MCF 10A (cell line): Measurements from ENCODE around the gene KCNJ4. TPM values are rescaled to one million over a fixed set of nuclear protein-coding genes. Genes with fewer than 3 reads are reported as not detected.
A peak's percentile ranks its signal among the peaks of the same experiment; 100 is the strongest.
"Not testable (repeated sequence)": the region's sequence is repeated elsewhere in the genome, so short reads cannot be mapped to it uniquely, and the experiment has no call there.

ENCODE experiments used
- BruUV-seq: library from RNA; stranded (reverse); fragments of 400-500 nt; replicated peaks from 2 replicates; lab custom pipeline; 2021; lab: Mats Ljungman, UMichigan
- CTCF ChIA-PET: fragments of 300-600 bp; sonication (Branson Sonifier 250); formaldehyde crosslinking; extraction: SDS; loops from one replicate; lab custom pipeline; 2021; ENCODE audit warnings: antibody characterized with exemption, inconsistent platforms; lab: Yijun Ruan, JAX
- POLR2A ChIA-PET: fragments of 300-600, 350-650 bp; sonication (Branson Sonifier 250); formaldehyde crosslinking; extraction: SDS; loops from one replicate; lab custom pipeline; 2020; ENCODE audit warnings: antibody characterized with exemption, inconsistent platforms; lab: Yijun Ruan, JAX
- DNase-seq: peaks from one replicate; pipeline ENCODE4 v3.0.0-alpha.2; 2018; ENCODE audit not compliant: unreplicated experiment
- H3K27ac Mint-ChIP-seq: one replicate; pipeline ENCODE4 v1.8.0; 2022; ENCODE audit warnings: mild to moderate bottlenecking, low read depth, mixed read lengths; ENCODE audit not compliant: unreplicated experiment
- H3K27me3 Mint-ChIP-seq: one replicate; pipeline ENCODE4 v1.8.0; 2022; ENCODE audit warnings: mixed read lengths; ENCODE audit not compliant: insufficient read depth, unreplicated experiment
- H3K36me3 Mint-ChIP-seq: one replicate; pipeline ENCODE4 v1.8.0; 2022; ENCODE audit warnings: mild to moderate bottlenecking, moderate library complexity, mixed read lengths; ENCODE audit not compliant: insufficient read depth, unreplicated experiment
- H3K4me1 Mint-ChIP-seq: one replicate; pipeline ENCODE4 v1.8.0; 2022; ENCODE audit warnings: mixed read lengths; ENCODE audit not compliant: insufficient read depth, unreplicated experiment
- H3K4me3 Mint-ChIP-seq: one replicate; pipeline ENCODE4 v1.8.0; 2022; ENCODE audit warnings: mild to moderate bottlenecking, moderate library complexity, mixed read lengths; ENCODE audit not compliant: unreplicated experiment
- H3K9me3 Mint-ChIP-seq: one replicate; pipeline ENCODE4 v1.8.0; 2022; ENCODE audit warnings: mixed read lengths; ENCODE audit not compliant: unreplicated experiment
- CTCF ChIP-seq: fragments of 200-600 bp; IDR thresholded peaks from one replicate; pipeline ENCODE4 v1.8.0; 2022; ENCODE audit warnings: antibody characterized with exemption, mild to moderate bottlenecking; ENCODE audit not compliant: unreplicated experiment
- intact Hi-C: fragments of 100-400 bp; cut with micrococcal nuclease; formaldehyde crosslinking; loops from 2 replicates; pipeline ENCODE4 v1.14.1; 2022
- total RNA-seq: library from RNA; stranded (reverse); gene quantifications from 2 replicates; pipeline ENCODE4 v1.2.3, GENCODE V29; 2022

KCNJ4 gene
- total RNA-seq, 1 experiment from 2014 or later, result not detected

DNA sequence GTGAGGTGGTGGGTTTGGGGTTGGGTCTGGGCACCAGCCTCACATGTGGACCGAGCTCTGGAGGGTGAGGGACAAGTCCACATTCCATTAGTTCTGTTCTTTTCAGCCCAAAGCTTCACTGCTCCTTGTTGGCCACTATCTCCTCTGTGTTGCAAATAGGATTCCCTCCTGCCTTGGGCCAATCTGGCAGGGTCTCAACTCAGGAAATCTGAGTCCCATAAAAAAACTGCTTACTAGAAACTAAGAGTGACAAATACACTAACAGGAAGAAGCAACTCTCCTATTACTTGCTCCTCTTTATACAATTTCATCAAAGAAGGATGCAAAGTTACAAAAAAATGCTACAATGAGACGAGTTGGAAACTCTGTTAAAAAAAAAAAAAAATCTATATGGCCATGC is 71.6 kb downstream of the KCNJ4 start:
- BruUV-seq, result no TSS peak
- CTCF ChIA-PET, result interaction anchor here (0.6 kb wide), 1 partner anchor 186 kb away, joined by 3 read pairs; no protein-coding TSS in a partner anchor
- H3K27ac Mint-ChIP-seq, result no peak overlapping the region

DNA sequence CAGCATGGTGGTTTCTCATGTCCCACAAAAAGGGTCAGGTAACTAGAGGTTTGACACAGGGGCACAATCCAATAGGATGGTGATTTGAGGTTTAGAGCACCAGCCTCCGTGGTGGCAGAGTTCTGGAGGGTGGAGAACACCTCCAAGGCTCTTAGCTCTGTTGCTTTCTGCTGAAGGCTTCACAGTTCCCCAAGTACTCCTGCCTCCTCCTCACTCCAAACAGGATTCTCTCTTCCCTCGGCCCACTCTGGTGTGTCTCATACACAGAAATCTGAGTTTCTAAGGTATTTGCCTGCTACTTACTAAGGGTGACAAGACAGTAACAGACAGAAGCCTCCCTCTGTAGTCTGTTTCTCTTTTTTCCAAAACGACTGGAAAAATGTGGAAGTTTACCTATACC is 73.6 kb downstream of the KCNJ4 start:
- H3K4me1 Mint-ChIP-seq, H3K9me3 Mint-ChIP-seq, BruUV-seq, H3K4me3 Mint-ChIP-seq, intact Hi-C loops, H3K27me3 Mint-ChIP-seq, DNase-seq: not testable (repeated sequence)
- Mint-ChIP-seq H3K27ac (peak overlapping the region; percentile 4), H3K36me3 (peaks cover 44% of the 10 kb centered on the region)
- POLR2A ChIA-PET, result interaction anchor here (0.7 kb wide), 1 partner anchor 1726 kb away, joined by 3 read pairs; no protein-coding TSS in a partner anchor
- CTCF ChIA-PET, result interaction anchor here (0.5 kb wide), 1 partner anchor 142 kb away, joined by 5 read pairs; no protein-coding TSS in a partner anchor

More for the DNA sequence above, 71.6 kb downstream of the KCNJ4 start:
- POLR2A ChIA-PET, result interaction anchor here (0.6 kb wide), 1 partner anchor 78 kb away, joined by 3 read pairs; no protein-coding TSS in a partner anchor
- DNase-seq, result no peak
- H3K4me3 Mint-ChIP-seq, result no peak overlapping the region
- no peaks in the 10 kb centered on the region for H3K27me3 Mint-ChIP-seq
- no peak for TF ChIP-seq CTCF
- no peaks in the 10 kb centered on the region for H3K9me3 Mint-ChIP-seq
- H3K4me1 Mint-ChIP-seq, result peaks cover 5% of the 10 kb centered on the region
- intact Hi-C loops, result no loop called here
- peaks cover 30% of the 10 kb centered on the region for H3K36me3 Mint-ChIP-seq

Other genes starting within 250 kb of the KCNJ4 start
- 58.7 and 69.1 TPM in 2 replicates for gene TMEM184B, start 182.2 kb downstream of the KCNJ4 start, total RNA-seq
- 354 and 425 TPM in 2 replicates for gene CSNK1E, start 137.8 kb downstream of the KCNJ4 start, total RNA-seq
- 6.4 and 11.5 TPM in 2 replicates for gene KDELR3, start 12.9 kb upstream of the KCNJ4 start, total RNA-seq
- 322 and 422 TPM in 2 replicates for gene DDX17, start 51.1 kb upstream of the KCNJ4 start, total RNA-seq
- 0.56 and 1.4 TPM in 2 replicates for gene DMC1, start 115.0 kb upstream of the KCNJ4 start, total RNA-seq
- 2.3 and 2.6 TPM in 2 replicates for gene FAM227A, start 201.2 kb upstream of the KCNJ4 start, total RNA-seq
- 40.6 and 42.1 TPM in 2 replicates for gene CBY1, start 201.4 kb upstream of the KCNJ4 start, total RNA-seq
- gene TOMM22, start 226.8 kb upstream of the KCNJ4 start, total RNA-seq, result 60.4 and 71.5 TPM in 2 replicates
- 84.9 and 86.9 TPM in 2 replicates for gene JOSD1, start 245.7 kb upstream of the KCNJ4 start, total RNA-seq